ENCODE data around the gene TCP11.

Gene TCP11

DNA sequence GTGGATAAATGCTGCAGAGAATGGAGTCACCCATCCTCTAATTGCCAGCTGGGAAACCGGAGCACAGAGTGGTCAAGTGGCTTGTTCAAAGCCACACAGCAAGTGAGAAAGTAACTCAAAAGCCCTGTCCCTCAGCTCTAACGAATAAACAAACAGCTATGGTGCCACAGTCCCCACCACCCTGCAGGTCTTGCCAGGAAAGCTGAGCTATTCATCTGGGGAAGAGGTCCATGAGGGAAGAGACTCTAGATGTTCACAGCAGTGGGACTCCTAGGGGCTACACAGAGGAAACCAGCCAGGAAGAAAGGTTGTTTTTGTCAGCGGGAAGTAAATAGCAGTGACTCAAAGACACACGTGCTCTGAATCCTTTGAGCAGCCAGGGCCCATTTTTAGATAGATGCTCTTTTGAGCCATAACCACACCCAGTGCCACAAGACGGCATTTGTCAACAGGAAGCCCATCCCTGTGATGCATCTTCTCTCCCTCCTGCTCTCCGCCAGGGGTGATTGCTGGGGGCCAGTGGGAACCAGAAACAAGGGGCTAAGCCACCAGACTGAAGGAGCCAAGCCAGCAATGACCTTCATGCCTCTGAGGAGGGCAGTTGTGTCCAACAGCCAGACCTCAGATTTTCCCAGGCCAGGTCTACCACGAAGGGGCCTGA, 32.4 kb upstream of the TCP11 start:
- in situ Hi-C loops (cut with MboI; ENCODE audit: low sequenced_read_pairs): no loop called here

- in situ Hi-C loops (cut with MboI; ENCODE audit: low sequenced_read_pairs): no loop called here
Observed at GRCh38 chr6:35173044-35173426, 31.9 kb upstream of the TCP11 start.

DNA sequence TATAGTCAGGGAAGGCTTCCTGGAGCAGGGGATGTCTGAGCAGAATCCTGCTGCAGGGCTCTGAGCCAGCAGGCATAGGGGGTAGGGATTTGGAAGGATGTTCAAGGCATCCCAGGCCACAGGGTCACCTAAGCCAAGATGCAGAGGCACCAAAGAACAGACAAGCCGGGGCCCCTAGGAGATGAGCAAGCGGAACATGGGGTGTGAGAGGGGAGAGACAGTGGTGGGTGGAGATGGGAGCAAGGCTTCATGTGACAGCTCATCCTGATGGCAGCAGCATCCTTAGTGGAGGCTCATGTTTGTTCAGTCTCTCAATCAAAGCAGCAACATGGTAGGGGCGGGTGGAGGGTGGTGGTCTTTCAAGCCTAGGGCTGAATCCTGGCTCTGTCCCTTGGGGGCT, 29.8 kb upstream of the TCP11 start:
- in situ Hi-C loops (cut with MboI; ENCODE audit: low sequenced_read_pairs): no loop called here

DNA sequence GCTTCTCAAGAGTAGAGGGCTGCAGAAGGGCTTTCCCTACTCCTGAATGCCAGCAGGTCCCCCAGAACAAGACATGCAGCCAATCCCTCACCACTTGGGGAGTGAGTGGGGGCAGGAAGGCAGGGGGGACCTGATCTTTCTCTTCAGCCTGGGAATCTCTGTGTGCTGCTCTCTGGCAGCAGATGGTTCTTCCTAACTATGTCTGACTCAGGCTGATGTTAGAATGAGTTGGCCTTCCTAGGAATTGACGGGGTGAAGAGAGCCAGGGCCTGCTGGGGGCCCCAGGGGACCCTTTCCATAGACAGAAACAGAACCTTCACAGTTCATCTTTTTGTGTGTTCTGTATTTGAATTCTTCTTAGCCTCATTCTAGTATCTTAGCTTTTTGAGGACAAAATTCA, 29.0 kb upstream of the TCP11 start:
- in situ Hi-C loops (cut with MboI; ENCODE audit: low sequenced_read_pairs): no loop called here

DNA sequence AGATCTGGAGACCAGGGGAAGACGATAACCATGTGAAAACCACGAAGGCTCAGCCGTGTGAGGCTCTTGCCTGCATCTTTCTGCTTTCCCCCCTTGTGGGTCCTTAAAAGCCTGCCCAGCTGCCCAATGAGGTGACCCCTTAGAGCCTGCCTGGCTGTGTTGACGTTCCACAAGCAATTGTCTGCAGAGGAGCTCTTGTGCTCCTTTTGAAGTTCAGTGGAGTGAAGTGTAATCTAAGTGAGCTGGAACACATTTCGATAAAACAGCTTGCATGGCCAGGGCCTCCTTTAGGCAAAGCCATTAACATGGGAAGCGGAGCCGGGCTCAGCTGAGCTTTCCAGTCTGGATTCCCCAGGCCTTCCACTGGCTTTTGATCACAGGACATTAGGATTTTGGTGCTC, 27.3 kb upstream of the TCP11 start:
- in situ Hi-C loops (cut with MboI; ENCODE audit: low sequenced_read_pairs): no loop called here

- in situ Hi-C loops (cut with MboI; ENCODE audit: low sequenced_read_pairs): no loop called here
Observed at GRCh38 chr6:35167505-35167904, 26.4 kb upstream of the TCP11 start.

DNA sequence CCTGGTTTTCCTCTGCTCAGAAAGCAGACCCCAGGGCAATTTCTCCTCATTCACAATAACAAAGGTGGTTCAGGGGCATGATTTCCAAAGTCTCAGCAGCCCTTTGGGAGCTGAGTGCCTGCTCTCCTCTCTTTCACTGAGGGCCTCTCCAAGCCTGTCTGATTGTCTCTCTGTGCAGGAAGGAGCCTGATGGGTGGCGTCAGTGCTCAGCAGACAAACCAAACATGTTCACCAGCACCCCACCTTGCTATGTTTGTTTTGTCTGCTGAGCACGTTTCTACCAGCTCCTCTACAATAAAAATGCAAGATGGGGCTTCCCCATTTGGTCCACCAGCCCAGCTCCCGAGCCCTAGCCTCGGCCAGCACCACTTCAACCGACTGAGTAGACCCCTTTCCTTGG, 25.4 kb upstream of the TCP11 start:
- in situ Hi-C loops (cut with MboI; ENCODE audit: low sequenced_read_pairs): no loop called here

- in situ Hi-C loops (cut with MboI; ENCODE audit: low sequenced_read_pairs): no loop called here
Observed at GRCh38 chr6:35166116-35166515, 25.0 kb upstream of the TCP11 start.

- in situ Hi-C loops (cut with MboI; ENCODE audit: low sequenced_read_pairs): no loop called here
Observed at GRCh38 chr6:35165630-35166071, 24.5 kb upstream of the TCP11 start.

- in situ Hi-C loops (cut with MboI; ENCODE audit: low sequenced_read_pairs): no loop called here
Observed at GRCh38 chr6:35164868-35165267, 23.7 kb upstream of the TCP11 start.

GRCh38 chr6:35164277-35164676, 23.1 kb upstream of the TCP11 start:
- in situ Hi-C loops (cut with MboI; ENCODE audit: low sequenced_read_pairs): no loop called here

- in situ Hi-C loops (cut with MboI; ENCODE audit: low sequenced_read_pairs): no loop called here
Observed at GRCh38 chr6:35163836-35164235, 22.7 kb upstream of the TCP11 start.

GRCh38 chr6:35161776-35162607, 20.9 kb upstream of the TCP11 start:
- in situ Hi-C loops (cut with MboI; ENCODE audit: low sequenced_read_pairs): no loop called here

DNA sequence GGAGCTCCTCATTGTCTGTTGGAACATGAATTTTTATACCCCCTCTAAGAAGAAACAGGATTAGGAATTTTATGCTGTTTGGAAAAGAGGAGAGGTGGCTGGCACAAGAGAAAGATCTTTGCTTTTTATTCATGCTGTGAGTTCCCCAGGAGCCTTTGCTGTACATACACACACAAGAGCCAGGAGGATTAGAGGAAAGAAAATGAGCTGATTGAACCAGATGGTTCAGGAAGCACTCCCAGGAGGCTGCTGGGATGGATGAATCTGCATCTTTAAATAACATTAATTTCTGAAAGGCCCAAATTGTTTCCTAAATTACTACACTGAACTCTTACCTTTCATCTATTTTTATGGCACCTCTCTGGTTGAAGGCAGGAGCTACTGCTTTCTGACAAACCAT, 20.1 kb upstream of the TCP11 start:
- in situ Hi-C loops (cut with MboI; ENCODE audit: low sequenced_read_pairs): no loop called here

DNA sequence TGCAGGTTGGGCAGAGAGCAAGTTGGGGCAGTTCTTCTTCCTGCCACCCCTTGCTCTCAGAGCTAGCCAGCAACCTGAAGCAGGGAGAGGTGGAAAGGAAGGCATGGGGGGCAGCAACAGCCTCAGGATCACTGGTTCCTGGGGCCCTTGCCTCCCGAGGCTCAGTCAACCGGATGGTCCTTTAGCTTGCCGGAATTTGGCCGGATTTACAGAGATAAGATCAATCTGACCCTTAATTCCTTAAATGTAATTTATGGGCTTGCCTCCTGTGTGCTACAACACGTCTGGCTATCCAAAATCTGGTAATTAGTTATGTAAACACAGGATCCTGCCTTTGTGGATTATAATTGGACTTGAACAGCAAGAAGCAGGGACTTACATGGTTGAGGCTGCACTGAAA, 19.5 kb upstream of the TCP11 start:
- in situ Hi-C loops (cut with MboI; ENCODE audit: low sequenced_read_pairs): no loop called here

GRCh38 chr6:35158520-35158919, 17.4 kb upstream of the TCP11 start:
- in situ Hi-C loops (cut with MboI; ENCODE audit: low sequenced_read_pairs): no loop called here

DNA sequence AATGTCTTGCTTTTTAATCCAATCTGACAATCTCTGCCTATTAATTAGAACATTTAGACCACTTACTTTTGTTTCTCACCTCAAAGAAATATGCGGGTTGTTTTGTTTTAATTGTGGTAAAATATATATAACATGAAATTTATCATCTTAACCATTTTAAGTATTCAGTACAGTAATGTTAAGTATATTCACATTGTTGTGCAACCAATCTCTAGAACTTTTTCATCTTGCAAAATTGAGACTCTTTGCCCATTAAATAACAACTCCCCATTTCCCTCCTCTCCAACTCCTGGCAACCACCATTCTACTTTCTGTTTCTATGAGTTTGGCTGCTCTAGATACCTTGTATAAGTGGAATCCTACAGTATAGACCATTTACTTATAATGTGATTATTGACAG, 13.8 kb upstream of the TCP11 start:
- in situ Hi-C loops (cut with MboI; ENCODE audit: low sequenced_read_pairs): no loop called here

DNA sequence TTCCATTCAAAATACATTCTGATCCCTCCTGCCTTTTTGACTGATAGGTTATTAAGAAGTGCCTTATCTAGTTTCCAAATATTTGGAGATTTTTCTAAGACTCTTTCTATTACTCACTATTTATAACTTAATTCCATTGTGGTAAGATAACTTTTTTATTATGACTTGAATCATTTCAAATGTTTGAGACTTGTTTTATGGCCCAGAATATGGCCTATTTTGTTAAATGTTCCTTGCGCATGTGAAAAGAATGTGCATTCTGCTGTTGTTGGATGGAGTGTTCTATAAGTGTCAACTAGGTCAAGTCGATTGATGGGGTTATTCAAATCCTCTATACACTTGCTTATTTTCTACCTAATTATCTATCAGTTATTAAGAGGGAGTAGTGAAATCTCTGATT, 13.1 kb upstream of the TCP11 start:
- in situ Hi-C loops (cut with MboI; ENCODE audit: low sequenced_read_pairs): no loop called here

DNA sequence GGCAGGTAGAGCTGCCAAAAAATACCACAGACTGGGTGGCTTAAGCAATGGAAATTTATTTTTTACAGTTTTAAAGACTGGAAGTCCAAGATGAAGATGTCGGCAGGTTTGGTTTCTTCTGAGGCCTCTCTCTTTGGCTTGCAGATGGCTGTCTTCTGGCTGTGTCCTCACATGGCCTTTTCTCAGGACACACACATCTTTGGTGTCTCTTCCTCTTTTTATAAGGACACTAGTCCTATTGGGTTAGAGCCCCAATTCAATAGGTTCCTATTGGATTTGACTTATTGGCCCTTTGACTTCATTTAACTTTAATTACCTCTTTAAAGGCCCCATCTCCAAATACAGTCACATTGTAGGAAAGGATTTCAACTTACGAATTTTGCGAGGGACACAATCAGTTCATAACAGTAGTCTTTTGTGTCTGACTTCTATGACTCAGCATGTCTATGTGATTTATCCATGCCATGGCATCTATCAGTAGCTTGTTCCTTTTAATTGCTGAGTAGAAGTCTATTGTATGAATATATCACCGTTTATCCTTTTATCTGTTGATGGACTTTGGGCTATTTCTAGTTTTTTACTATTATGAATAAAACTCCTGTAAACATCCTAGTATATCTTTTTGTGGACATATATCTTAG, 11.0 kb upstream of the TCP11 start:
- in situ Hi-C loops (cut with MboI; ENCODE audit: low sequenced_read_pairs): no loop called here

GRCh38 chr6:35151466-35151865, 10.3 kb upstream of the TCP11 start:
- in situ Hi-C loops (cut with MboI; ENCODE audit: low sequenced_read_pairs): no loop called here

DNA sequence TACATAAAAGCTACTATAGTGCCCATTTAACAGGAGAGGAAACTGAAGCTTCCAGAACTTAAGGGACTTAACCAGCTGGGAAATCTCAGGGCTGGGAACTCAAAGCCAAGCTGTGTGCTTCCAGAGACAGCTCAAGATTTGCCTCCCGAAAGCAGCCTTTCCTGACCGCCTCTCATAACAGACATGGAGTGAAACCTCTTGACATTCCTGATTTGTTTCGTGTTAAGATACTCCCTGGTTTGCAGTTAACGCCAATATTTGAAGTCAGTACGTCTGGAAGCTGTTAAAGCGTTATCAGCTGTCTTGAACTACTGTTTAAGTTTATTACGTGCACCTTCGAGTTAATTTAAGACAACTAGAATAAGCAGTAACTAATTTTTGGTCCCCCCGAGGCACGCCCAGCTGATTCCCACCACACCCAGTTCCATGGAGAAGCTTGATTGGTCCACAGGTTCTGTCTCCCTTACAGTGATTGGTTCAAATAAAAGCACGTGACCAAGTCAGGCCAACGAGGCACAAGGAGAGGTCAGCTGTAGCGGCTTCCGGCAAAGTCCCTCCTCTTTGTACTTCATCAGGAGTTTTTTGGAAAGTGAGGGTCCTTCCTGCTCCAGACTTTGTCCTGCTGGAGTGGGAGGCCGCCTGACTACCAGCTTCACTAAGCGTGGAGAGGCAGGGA, 8.9 kb upstream of the TCP11 start:
- in situ Hi-C loops (cut with MboI; ENCODE audit: low sequenced_read_pairs): loop anchor here (10.0 kb wide), 1 partner anchor 165 kb away; no protein-coding TSS in a partner anchor

All from HL-60/S4 treated with phorbol 12-myristate 13-acetate at 8.2 ng/mL for 4 days and 3 days (cell line).